ENCODE data around the gene SNN.

GRCh38 chr16:11638140-11638539 lies 30.1 kb upstream of the SNN start:
- no peak for TF ChIP-seq CTCF (IDR thresholded peaks at IDR 0.05 in 4 of 5, conservative IDR thresholded peaks at IDR 0.05 in 1 of 5)
- no peak for TF ChIP-seq POLR2A (IDR thresholded peaks at IDR 0.05)
